ENCODE results near the gene ERBB4.

ERBB4 gene

GRCh38 chr2:212528106-212528856 is 10.3 kb downstream of the ERBB4 start:
- peak; percentile 19 for TF ChIP-seq CTCF (IDR thresholded peaks at IDR 0.05; ENCODE audit: insufficient read depth, low read depth, low read length, missing control alignments)
- H3K4me3 ChIP-seq (ENCODE audit: low read length), result no peak overlapping the region
- DNase-seq (ENCODE audit: low read depth), result no peak

GRCh38 chr2:212526059-212526458 is 12.5 kb downstream of the ERBB4 start:
- TF ChIP-seq CTCF (IDR thresholded peaks at IDR 0.05; ENCODE audit: insufficient read depth, low read depth, low read length, missing control alignments), result no peak
- no peak overlapping the region for H3K4me3 ChIP-seq (ENCODE audit: low read length)
- no peak for DNase-seq (ENCODE audit: low read depth)

- no peak for DNase-seq (ENCODE audit: low read depth)
- TF ChIP-seq CTCF (IDR thresholded peaks at IDR 0.05; ENCODE audit: insufficient read depth, low read depth, low read length, missing control alignments), result no peak
- H3K4me3 ChIP-seq (ENCODE audit: low read length), result no peak overlapping the region
Measured at GRCh38 chr2:212523756-212524155, 14.8 kb downstream of the ERBB4 start.

- H3K4me3 ChIP-seq (ENCODE audit: low read length), result no peak overlapping the region
- DNase-seq (ENCODE audit: low read depth), result peak; percentile 32
- TF ChIP-seq CTCF (IDR thresholded peaks at IDR 0.05; ENCODE audit: insufficient read depth, low read depth, low read length, missing control alignments), result peak; percentile 51
Measured at GRCh38 chr2:212520340-212520739, 18.3 kb downstream of the ERBB4 start.

- TF ChIP-seq CTCF (IDR thresholded peaks at IDR 0.05; ENCODE audit: insufficient read depth, low read depth, low read length, missing control alignments), result no peak
- DNase-seq (ENCODE audit: low read depth), result no peak
Measured at GRCh38 chr2:212517693-212518092, 20.9 kb downstream of the ERBB4 start.

GRCh38 chr2:212505586-212505985 is 33.0 kb downstream of the ERBB4 start:
- no peak for TF ChIP-seq CTCF (IDR thresholded peaks at IDR 0.05; ENCODE audit: insufficient read depth, low read depth, low read length, missing control alignments)
- no peak for DNase-seq (ENCODE audit: low read depth)
- H3K4me3 ChIP-seq (ENCODE audit: low read length), result no peak overlapping the region

More at GRCh38 chr2:212517693-212518092, 20.9 kb downstream of the ERBB4 start:
- H3K4me3 ChIP-seq (ENCODE audit: low read length), result no peak overlapping the region

- no peak overlapping the region for H3K4me3 ChIP-seq (ENCODE audit: low read length)
- TF ChIP-seq CTCF (IDR thresholded peaks at IDR 0.05; ENCODE audit: insufficient read depth, low read depth, low read length, missing control alignments), result no peak
- peak; percentile 21 for DNase-seq (ENCODE audit: low read depth)
Measured at GRCh38 chr2:212495046-212495445, 43.6 kb downstream of the ERBB4 start.

Measured in epithelial cell of esophagus (primary cell).